Fibroblast of lung (primary cell): ENCODE data around the gene SLC35F4.

Experiments
- CTCF ChIP-seq, 2 donors: IDR thresholded peaks in 1 of 2; conservative IDR thresholded peaks in 1 of 2; 1 replicate in 1 of 2; 2 replicates in 1 of 2; pipeline ENCODE4 v1.5.1; 2011 to 2012; ENCODE audit warnings: low read length in 2 of 2, control low read depth in 1 of 2, inconsistent platforms in 1 of 2, low read depth in 1 of 2, mild to moderate bottlenecking in 1 of 2
- EZH2 ChIP-seq: IDR thresholded peaks from 2 replicates; pipeline ENCODE4 v1.5.1; 2012; ENCODE audit warnings: low read length, control low read depth, mild to moderate bottlenecking; ENCODE audit errors: missing control alignments

GRCh38 chr14:57898837-57899572, 33.1 kb upstream of the SLC35F4 start:
- no peak for TF ChIP-seq CTCF (conservative IDR thresholded peaks at IDR 0.05 in 1 of 2, IDR thresholded peaks at IDR 0.05 in 1 of 2; ENCODE audit: low read depth in 1 of 2, low read length in 2 of 2)
- TF ChIP-seq EZH2, result no peak
